IMR-90 (cell line): ENCODE measurements around the gene OPN5. TPM values are rescaled to one million over a fixed set of nuclear protein-coding genes. Genes with fewer than 3 reads are reported as not detected.

ENCODE experiments used
- ATAC-seq: fragments of 200-7000 bp; cut with Tn5 transposase; 2 replicates; pipeline ENCODE4 v1.9.1; 2020; ENCODE audit warnings: low read depth, mild to moderate bottlenecking, moderate library complexity
- BruUV-seq: library from RNA; stranded (reverse); fragments of 400-500 nt; replicated peaks from 2 replicates; lab custom pipeline; 2021; lab: Mats Ljungman, UMichigan
- CTCF ChIA-PET: fragments of 300-600 bp; formaldehyde crosslinking; extraction: SDS; loops from one replicate; lab custom pipeline; 2021; ENCODE audit warnings: antibody characterized with exemption; lab: Yijun Ruan, JAX
- POLR2A ChIA-PET: fragments of 300-600 bp; sonication (Branson Sonifier 250); formaldehyde crosslinking; loops from one replicate; lab custom pipeline; 2022; ENCODE audit warnings: antibody characterized with exemption; ENCODE audit not compliant: unreplicated experiment; lab: Charles Lee
- DNase-seq: peaks from one replicate; pipeline ENCODE4 v3.0.0; 2013
- H2AFZ ChIP-seq: replicated peaks from 2 replicates; pipeline ENCODE3; 2013; ENCODE audit warnings: low read length, mild to moderate bottlenecking; ENCODE audit not compliant: poor library complexity
- H2AK5ac ChIP-seq: 2 replicates; pipeline ENCODE4 v1.6.1; 2013; ENCODE audit warnings: low read depth, low read length, inconsistent platforms
- H2AK9ac ChIP-seq: replicated peaks from 2 replicates; pipeline ENCODE3; 2013; ENCODE audit warnings: mild to moderate bottlenecking, low read depth, low read length, moderate library complexity; ENCODE audit not compliant: poor library complexity
- H2BK120ac ChIP-seq: 2 replicates; pipeline ENCODE4 v1.6.1; 2013; ENCODE audit warnings: low read depth, low read length, inconsistent platforms
- H2BK15ac ChIP-seq: 3 replicates; pipeline ENCODE4 v1.6.1; 2013; ENCODE audit warnings: low read depth, low read length, inconsistent platforms
- H2BK20ac ChIP-seq: 2 replicates; pipeline ENCODE4 v1.6.1; 2013; ENCODE audit warnings: low read depth, mild to moderate bottlenecking, inconsistent platforms, low read length, moderate library complexity
- H2BK5ac ChIP-seq: 2 replicates; pipeline ENCODE4 v1.6.1; 2013; ENCODE audit warnings: mild to moderate bottlenecking, low read depth, low read length, inconsistent platforms; ENCODE audit not compliant: poor library complexity, severe bottlenecking
- H3K14ac ChIP-seq: replicated peaks from 2 replicates; pipeline ENCODE4 v1.6.1; 2013; ENCODE audit warnings: low read depth, low read length, inconsistent platforms
- H3K18ac ChIP-seq: 2 replicates; pipeline ENCODE4 v1.6.1; 2013; ENCODE audit warnings: low read depth, low read length, control low read depth
- H3K23ac ChIP-seq: 2 replicates; pipeline ENCODE4 v1.6.1; 2013; ENCODE audit warnings: low read depth, low read length, inconsistent platforms
- H3K27ac ChIP-seq: 2 replicates; pipeline ENCODE4 v1.5.1; 2013; ENCODE audit warnings: mild to moderate bottlenecking, control low read depth, low read length; ENCODE audit not compliant: insufficient read depth
- H3K27me3 ChIP-seq: 2 replicates; pipeline ENCODE4 v1.6.1; 2013; ENCODE audit warnings: low read length; ENCODE audit not compliant: control insufficient read depth, insufficient read depth
- H3K36me3 ChIP-seq: 2 replicates; pipeline ENCODE4 v1.6.1; 2013; ENCODE audit warnings: low read length, mixed read lengths; ENCODE audit not compliant: control insufficient read depth, insufficient read depth
- H3K4ac ChIP-seq: 2 replicates; pipeline ENCODE4 v1.6.1; 2013; ENCODE audit warnings: low read depth, low read length, inconsistent platforms
- H3K4me1 ChIP-seq: 2 replicates; pipeline ENCODE4 v1.6.1; 2013; ENCODE audit warnings: low read length, mixed read lengths; ENCODE audit not compliant: control insufficient read depth, insufficient read depth
- H3K4me2 ChIP-seq: 2 replicates; pipeline ENCODE4 v1.6.1; 2013; ENCODE audit warnings: low read depth, mild to moderate bottlenecking, control low read depth, low read length, moderate library complexity
- H3K4me3 ChIP-seq: 2 replicates; pipeline ENCODE4 v1.5.1; 2013; ENCODE audit warnings: low read depth, mild to moderate bottlenecking, control low read depth, low read length, moderate library complexity; ENCODE audit not compliant: insufficient read depth
- H3K56ac ChIP-seq: 2 replicates; pipeline ENCODE4 v1.6.1; 2013; ENCODE audit warnings: low read length, inconsistent platforms; ENCODE audit not compliant: insufficient read depth; ENCODE audit errors: extremely low read depth
- H3K79me1 ChIP-seq, 2 experiments: 2 replicates each; pipeline ENCODE4 v1.6.1; 2013; ENCODE audit warnings: low read length in 2 of 2, inconsistent platforms in 1 of 2, low read depth in 1 of 2
- H3K9ac ChIP-seq: 2 replicates; pipeline ENCODE4 v1.6.1; 2013; ENCODE audit warnings: low read depth, low read length, control low read depth
- H3K9me1 ChIP-seq: 2 replicates; pipeline ENCODE4 v1.6.1; 2013; ENCODE audit warnings: low read length, inconsistent platforms; ENCODE audit not compliant: insufficient read depth
- H3K9me3 ChIP-seq: 2 replicates; pipeline ENCODE4 v1.6.1; 2013; ENCODE audit warnings: low read length; ENCODE audit not compliant: control insufficient read depth, insufficient read depth
- H4K20me1 ChIP-seq: 2 replicates; pipeline ENCODE4 v1.6.1; 2013; ENCODE audit warnings: low read length, inconsistent platforms; ENCODE audit not compliant: insufficient read depth
- H4K5ac ChIP-seq: 2 replicates; pipeline ENCODE4 v1.6.1; 2013; ENCODE audit warnings: mild to moderate bottlenecking, low read depth, low read length, control low read depth
- H4K8ac ChIP-seq, 2 experiments: 2 replicates each; pipeline ENCODE4 v1.6.1; 2013; ENCODE audit warnings: low read depth in 2 of 2, low read length in 2 of 2, control low read depth in 1 of 2, inconsistent platforms in 1 of 2
- H4K91ac ChIP-seq: 2 replicates; pipeline ENCODE4 v1.6.1; 2013; ENCODE audit warnings: low read depth, low read length, inconsistent platforms; ENCODE audit not compliant: insufficient read depth
- BHLHE40 ChIP-seq: fragments of 150-350 bp; IDR thresholded peaks from 2 replicates; pipeline ENCODE4 v1.6.1; 2016; ENCODE audit warnings: mild to moderate bottlenecking, low read depth, low read length
- CEBPB ChIP-seq: IDR thresholded peaks from 2 replicates; pipeline ENCODE4 v1.6.1; 2012; ENCODE audit warnings: low read depth, low read length, improper control_type of control experiment
- MAFK ChIP-seq: IDR thresholded peaks from 2 replicates; pipeline ENCODE4 v1.6.1; 2012; ENCODE audit warnings: low read depth, low read length, improper control_type of control experiment
- MXI1 ChIP-seq: IDR thresholded peaks from 2 replicates; pipeline ENCODE4 v1.6.1; 2012; ENCODE audit warnings: low read depth, mild to moderate bottlenecking, low read length, moderate library complexity, borderline replicate concordance
- POLR2A ChIP-seq: IDR thresholded peaks from 2 replicates; pipeline ENCODE4 v1.6.1; 2012; ENCODE audit warnings: mild to moderate bottlenecking, low read depth, low read length
- SMC3 ChIP-seq: fragments of 150-350 bp; IDR thresholded peaks from 2 replicates; pipeline ENCODE4 v1.6.1; 2016; ENCODE audit warnings: low read depth, mild to moderate bottlenecking, antibody characterized with exemption, low read length, moderate library complexity
- WGBS, 2 experiments: methylation state at CpG; one replicate each; pipeline versions ENCODE4 v1.1.5 to v1.1.7; 2013; ENCODE audit warnings: missing lambda C conversion rate in 2 of 2; ENCODE audit not compliant: insufficient read length in 1 of 2; ENCODE audit errors: extremely low coverage in 2 of 2; 5-methylcytosine and 5-hydroxymethylcytosine counted together
- dilution Hi-C: fragments of 300-500 bp; cut with HindIII; formaldehyde crosslinking; loops from one replicate; pipeline ENCODE4 v1.14.3; 2018; ENCODE audit warnings: low sequenced_read_pairs; ENCODE audit not compliant: unreplicated experiment
- in situ Hi-C: fragments of 300-500 bp; cut with MboI; formaldehyde crosslinking; loops from 3 replicates; pipeline ENCODE4 v1.14.3; 2019; ENCODE audit warnings: low sequenced_read_pairs, inconsistent platforms, mixed read lengths
- intact Hi-C: fragments of 100-400 bp; cut with micrococcal nuclease; formaldehyde crosslinking; loops from 2 replicates; pipeline ENCODE4 v1.10.0; 2022
- polyA plus RNA-seq, 3 experiments: library from polyadenylated mRNA; depleted of rRNA; stranded (reverse); fragments of >200 nt; gene quantifications; 2 replicates each; pipeline ENCODE4 v1.2.3, GENCODE V29; 2012; ENCODE audit warnings: low replicate concordance in 1 of 3
- total RNA-seq: library from RNA; depleted of rRNA; stranded (reverse); fragments of >200 nt; gene quantifications from 2 replicates; pipeline ENCODE4 v1.2.3, GENCODE V29; 2012
- TF ChIP-seq, protein P1 (sequence below): conservative IDR thresholded peaks from 2 replicates; pipeline ENCODE4 v1.5.1; 2012; ENCODE audit warnings: mild to moderate bottlenecking, low read depth, low read length, improper control_type of control experiment
- TF ChIP-seq, protein P2 (sequence below): fragments of 150-350 bp; IDR thresholded peaks from 2 replicates; pipeline ENCODE4 v1.6.1; 2016; ENCODE audit warnings: low read depth, mild to moderate bottlenecking, low read length, moderate library complexity, borderline replicate concordance

Gene OPN5
- total and polyA plus RNA-seq, 2 of the 4 experiments (the other 2 are of a cell fraction), result not detected

DNA sequence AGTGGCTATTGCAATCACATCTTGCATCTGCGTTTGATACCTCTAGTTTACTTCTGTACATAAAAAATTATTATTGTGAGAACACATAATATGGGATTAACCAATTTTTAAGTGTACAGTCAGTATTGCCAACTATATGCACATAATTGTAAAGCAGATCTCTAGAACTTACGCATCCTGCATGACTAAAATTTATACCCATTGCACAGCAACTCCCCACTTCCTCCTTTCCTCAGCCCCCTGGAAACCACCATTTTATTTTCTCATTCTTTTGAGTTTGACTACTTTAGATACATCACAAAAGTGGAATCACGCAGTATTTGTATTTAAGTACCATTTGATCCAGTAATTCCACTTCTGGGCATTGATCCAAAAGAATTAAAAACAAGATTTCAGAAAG lies 19.3 kb upstream of the OPN5 start:
- in situ Hi-C loops, result no loop called here
- Histone ChIP-seq H2BK15ac (no peak overlapping the region), H4K20me1 (no peaks in the 10 kb centered on the region), H3K4me3 (no peak overlapping the region), H3K23ac (no peak overlapping the region), H3K9me3 (no peaks in the 10 kb centered on the region), H3K4me2 (no peak overlapping the region), H4K5ac (no peak overlapping the region), H4K8ac (no peak overlapping the region), H2AFZ (no peak overlapping the region), H3K4ac (no peak overlapping the region), H2AK9ac (no peak overlapping the region), H2AK5ac (no peak overlapping the region), H3K9ac (no peak overlapping the region), H3K18ac (no peak overlapping the region), H2BK120ac (no peak overlapping the region), H3K9me1 (no peaks in the 10 kb centered on the region), H3K4me1 (no peaks in the 10 kb centered on the region), H2BK20ac (no peak overlapping the region), H3K36me3 (no peaks in the 10 kb centered on the region), H3K79me1 (no peaks in the 10 kb centered on the region), H3K14ac (no peak overlapping the region), H3K27ac (no peak overlapping the region), H3K27me3 (no peaks in the 10 kb centered on the region), H3K56ac (no peak overlapping the region), H4K91ac (no peak overlapping the region), H2BK5ac (no peak overlapping the region)
- ATAC-seq, result no peak
- ChIA-PET POLR2A (no interaction called here), CTCF (no interaction called here)
- DNase-seq, result no peak
- BruUV-seq, result no TSS peak
- dilution Hi-C loops, result no loop called here
- intact Hi-C loops, result no loop called here
- no CpG with 5 or more reads among the region's 3 CpGs for WGBS, 2 experiments
- no peak for TF ChIP-seq MXI1
- no peak for TF ChIP-seq MAFK
- no peak for TF ChIP-seq CEBPB
- no peak for TF ChIP-seq POLR2A
- TF ChIP-seq, protein P1, sequence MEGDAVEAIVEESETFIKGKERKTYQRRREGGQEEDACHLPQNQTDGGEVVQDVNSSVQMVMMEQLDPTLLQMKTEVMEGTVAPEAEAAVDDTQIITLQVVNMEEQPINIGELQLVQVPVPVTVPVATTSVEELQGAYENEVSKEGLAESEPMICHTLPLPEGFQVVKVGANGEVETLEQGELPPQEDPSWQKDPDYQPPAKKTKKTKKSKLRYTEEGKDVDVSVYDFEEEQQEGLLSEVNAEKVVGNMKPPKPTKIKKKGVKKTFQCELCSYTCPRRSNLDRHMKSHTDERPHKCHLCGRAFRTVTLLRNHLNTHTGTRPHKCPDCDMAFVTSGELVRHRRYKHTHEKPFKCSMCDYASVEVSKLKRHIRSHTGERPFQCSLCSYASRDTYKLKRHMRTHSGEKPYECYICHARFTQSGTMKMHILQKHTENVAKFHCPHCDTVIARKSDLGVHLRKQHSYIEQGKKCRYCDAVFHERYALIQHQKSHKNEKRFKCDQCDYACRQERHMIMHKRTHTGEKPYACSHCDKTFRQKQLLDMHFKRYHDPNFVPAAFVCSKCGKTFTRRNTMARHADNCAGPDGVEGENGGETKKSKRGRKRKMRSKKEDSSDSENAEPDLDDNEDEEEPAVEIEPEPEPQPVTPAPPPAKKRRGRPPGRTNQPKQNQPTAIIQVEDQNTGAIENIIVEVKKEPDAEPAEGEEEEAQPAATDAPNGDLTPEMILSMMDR, result no peak
- TF ChIP-seq SMC3, result no peak
- no peak for TF ChIP-seq BHLHE40
- TF ChIP-seq, protein P2, sequence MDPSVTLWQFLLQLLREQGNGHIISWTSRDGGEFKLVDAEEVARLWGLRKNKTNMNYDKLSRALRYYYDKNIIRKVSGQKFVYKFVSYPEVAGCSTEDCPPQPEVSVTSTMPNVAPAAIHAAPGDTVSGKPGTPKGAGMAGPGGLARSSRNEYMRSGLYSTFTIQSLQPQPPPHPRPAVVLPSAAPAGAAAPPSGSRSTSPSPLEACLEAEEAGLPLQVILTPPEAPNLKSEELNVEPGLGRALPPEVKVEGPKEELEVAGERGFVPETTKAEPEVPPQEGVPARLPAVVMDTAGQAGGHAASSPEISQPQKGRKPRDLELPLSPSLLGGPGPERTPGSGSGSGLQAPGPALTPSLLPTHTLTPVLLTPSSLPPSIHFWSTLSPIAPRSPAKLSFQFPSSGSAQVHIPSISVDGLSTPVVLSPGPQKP, result no peak
